Measurements from ENCODE around the gene CLMP.
"Not testable (repeated sequence)": the region's sequence is repeated elsewhere in the genome, so short reads cannot be mapped to it uniquely, and the experiment has no call there.

Gene CLMP

DNA sequence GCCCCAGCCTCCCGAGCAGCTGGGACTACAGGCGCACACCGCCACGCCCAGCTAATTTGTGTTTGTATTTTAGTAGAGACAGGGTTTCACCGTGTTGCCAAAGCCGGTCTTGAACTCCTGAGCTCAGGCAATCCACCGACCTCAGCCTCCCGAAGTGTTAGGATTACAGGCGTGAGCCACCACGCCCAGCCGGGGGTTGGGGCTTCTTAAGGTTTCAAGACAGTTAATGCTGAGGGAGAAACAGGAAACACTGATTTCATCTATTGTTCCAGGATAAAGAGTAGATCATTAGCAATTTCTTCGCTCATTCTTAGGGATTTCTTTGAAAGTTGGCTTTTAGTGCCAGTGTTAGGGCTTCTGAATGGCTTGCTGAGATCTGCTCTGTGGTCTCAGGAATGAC lies 21.2 kb upstream of the CLMP start:
- DNase-seq, result no peak

DNA sequence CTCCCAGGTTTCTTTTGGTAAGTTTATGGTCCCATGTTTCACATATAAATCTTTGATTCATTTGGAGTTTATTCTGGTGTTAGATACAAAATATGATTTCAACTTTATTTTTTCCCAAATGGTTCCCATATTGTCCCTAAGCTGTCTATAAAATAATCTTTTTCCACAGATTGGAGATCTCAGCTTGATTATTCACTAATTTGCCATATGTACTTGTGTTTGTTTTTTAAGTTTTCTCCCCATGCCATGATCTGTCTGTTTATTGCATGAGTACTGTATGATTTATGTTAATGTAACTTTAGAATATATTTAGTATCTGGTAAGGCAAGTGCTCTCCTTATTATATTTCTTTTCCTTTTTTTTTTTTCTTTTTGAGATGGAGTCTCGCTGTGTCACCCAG lies 19.9 kb upstream of the CLMP start:
- DNase-seq, result no peak

DNA sequence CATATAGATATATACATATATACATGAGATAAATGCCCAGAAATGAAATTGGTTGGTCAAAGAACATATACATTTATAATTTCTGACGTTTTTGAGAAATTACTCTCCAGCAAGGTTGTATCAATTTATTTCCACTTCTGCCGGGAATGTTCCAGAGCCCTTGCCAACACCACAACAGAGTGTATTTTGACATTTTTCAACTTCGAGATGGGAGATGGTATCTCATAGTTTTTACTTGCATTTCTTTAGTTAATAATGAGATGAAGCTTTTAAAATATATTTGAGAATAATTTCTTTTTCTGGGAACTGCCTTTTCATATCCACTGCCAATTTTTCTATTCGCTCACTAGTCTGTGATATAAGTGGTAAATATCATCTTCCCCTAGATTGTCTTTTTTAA lies 19.3 kb upstream of the CLMP start:
- no peak for DNase-seq

DNA sequence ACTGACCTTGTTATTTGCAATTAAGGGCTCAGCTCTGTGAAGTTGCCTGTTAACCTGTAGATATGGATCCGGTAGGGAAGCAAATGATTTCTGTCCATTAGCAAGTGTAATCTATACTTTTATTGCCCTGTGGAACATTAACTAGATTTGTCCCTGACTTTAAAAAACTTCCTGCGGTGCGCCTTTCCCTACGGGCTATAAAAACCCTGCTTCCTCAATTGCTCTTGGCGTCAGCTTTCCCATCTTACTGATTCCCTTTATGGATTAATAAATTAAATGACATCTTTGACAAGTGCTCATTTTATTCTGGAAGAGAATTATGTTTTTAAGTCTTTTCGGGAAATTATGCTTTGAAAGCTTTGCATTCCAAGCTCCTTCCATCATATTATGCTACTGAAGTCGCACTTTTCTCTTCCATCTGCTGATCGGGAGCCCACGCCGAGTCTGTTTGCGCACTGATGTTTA lies 18.3 kb upstream of the CLMP start:
- no peak for DNase-seq

DNA sequence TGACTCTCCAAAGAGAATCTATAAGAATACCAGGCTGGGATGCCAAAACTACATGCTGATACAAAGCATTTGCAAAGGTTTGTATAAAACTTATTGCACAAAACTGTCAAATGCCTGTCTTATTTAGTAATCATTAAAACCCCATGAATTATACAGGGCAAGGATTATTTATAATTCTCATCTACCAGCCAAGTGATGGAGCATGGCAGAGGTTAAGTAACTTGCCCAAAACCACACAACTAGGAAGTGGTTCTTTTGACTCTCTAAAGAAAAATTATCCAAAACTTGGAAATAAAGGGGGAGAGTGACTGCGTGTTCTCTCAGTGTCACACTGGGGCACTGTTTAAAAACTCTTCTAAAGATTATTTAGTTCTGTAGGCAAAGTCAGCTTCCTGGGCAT lies 17.4 kb upstream of the CLMP start:
- DNase-seq, result no peak

DNA sequence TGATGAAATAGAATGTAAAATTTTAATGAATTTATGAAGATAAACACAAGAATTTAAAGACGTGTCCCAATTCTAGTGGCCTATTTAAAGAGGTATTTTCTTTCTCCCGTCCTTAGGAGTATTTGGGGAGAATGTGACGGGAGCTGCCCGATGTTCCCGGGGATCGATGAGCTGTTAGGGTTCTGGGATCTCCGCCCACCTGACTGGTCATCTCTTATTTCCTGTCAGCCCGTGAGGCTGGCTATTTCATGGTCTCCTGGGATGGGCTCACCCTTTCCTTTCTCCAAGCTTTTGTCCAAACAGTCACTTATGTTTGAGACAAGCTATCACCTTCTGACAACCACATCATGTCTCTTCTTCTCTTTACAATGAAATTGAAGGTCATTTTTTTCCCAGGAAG lies 16.9 kb upstream of the CLMP start:
- no peak for DNase-seq

DNA sequence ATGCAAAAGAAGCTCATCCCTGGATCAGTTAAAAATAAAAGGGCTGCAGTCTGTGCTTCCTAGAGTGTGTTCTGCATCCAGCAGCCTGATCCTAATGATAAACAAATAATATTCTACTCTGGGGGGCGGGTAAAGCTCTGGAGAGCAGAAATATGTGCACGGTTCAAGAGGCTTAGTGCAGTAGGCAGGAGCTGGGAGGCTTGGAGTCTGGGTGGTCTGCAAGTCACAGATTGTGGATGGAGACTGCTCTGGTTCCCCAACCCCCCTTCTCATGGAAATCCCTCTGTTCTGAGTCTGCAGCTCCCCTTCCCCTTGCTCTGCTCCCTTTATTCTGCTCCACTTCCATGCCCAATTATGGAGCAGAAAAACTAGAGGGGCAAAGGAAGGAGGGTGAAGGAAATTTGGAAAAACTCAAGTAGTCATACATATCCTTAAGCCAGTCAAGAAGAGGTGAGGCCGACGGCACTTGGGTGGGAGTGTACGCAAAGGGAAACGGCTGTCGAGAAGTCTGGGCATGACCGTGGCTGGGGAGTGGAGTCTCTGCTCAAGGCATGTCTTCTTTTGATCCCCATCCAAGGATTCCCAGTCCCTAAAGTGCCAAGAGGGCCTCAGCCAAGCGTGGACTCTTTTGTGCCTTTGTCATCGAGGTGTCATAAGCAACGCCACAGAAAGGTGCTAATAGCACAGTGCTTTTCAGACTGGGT lies 16.3 kb upstream of the CLMP start:
- DNase-seq, result no peak

DNA sequence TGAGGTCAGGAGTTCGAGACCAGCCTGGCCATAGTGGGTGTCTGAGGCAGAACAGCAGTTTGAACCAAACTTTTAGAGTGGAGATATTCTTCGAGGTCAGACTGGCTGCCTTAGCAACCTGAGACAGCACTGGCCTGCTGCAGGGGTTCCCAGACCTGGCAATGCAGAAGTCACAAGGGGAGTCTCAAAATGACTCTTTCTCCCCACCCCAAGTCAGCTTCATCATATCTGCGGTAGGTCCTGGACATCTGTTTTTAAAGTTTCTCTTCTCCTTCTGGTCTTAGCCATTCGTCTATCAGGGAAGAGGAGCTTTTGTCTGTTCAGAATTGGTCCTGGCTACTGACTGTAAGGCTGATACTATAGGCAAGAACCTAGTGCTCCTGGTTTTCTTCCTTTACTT lies 14.5 kb upstream of the CLMP start:
- DNase-seq, result no peak

DNA sequence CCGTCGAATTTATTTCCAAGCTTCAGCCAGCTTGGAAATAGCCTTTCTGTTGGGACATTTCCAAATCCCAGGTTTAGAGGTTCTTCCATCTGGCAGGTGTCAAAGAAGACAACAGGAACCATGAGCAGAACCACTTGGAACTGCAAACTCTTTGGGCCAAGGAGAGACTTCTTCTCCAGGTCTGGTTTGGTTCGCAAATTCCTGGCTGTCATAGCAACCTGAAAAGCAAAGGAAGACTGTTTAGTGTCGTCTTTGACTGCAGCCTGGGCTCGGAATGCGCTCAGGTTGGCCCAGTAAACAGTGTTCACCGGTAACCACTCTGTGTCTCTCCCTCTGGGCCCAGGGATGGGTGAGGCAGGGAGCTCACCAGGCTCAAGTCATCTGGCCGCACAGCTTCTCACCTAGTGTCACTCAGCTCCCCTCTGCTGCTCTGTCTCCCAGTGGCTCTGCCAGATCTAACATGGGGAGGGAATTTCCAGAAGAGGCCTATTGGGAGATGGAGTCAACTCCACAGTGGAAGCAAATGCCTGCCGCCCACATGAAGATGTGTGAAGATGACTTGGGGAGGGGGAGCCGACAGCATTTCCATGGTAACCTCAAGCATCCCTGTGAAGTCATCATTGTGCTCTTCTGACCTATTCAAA lies 11.9 kb upstream of the CLMP start:
- no peak for DNase-seq

DNA sequence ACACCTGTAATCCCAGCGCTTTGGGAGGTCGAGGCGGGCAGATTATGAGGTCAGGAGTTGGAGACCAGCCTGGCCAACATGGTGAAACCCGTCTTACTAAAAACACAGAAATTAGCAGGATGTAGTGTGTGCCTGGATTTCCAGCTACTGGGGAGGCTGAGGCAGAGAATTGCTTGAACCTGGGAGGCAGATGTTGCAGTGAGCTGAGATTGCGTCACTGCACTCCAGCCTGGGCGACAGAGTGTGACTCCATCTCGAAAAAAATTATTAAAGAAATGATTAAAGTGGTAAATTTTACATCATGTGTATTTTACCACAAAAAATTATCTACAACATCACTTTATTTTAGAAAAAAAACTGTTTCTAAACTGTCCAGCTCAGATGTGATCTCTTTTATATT lies 11.0 kb upstream of the CLMP start:
- not testable (repeated sequence) for DNase-seq

DNA sequence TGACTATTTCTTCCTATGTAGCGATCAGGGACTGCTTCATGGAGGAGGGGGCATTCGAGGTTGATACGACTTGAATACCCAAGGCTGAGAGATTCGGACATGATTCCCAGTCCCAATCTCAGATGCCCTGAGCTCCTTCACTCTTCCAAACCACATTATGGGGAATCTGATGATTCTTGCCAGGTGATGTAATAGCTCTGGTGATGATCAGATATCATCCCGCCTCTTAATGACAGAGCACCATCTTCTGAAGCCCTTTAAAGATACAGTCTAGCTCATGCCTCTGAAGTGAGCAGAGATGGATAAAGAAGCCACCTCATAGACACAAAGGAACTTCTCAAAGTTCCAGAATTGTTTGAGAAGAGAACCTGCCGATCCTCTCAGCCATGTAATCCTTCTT lies 8.9 kb upstream of the CLMP start:
- no peak for DNase-seq

DNA sequence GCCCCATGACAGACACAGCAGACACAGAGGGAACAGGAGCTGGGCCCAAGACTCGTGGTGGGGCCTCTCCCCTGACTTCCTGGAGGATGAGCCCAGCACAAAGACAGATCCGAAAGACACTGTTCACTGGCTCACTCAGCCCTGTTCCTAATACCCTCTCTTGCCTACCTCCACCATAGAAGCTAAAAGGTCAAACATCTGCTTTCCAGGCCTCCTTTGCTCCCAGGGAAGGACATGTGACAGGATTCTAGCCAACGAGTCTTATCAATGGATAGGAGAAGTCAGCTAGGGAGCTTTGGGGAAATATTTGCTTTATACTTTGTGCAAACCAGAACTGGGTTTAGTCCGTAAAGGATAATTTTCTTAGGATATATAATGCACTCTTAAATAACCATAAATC lies 8.4 kb upstream of the CLMP start:
- no peak for DNase-seq

DNA sequence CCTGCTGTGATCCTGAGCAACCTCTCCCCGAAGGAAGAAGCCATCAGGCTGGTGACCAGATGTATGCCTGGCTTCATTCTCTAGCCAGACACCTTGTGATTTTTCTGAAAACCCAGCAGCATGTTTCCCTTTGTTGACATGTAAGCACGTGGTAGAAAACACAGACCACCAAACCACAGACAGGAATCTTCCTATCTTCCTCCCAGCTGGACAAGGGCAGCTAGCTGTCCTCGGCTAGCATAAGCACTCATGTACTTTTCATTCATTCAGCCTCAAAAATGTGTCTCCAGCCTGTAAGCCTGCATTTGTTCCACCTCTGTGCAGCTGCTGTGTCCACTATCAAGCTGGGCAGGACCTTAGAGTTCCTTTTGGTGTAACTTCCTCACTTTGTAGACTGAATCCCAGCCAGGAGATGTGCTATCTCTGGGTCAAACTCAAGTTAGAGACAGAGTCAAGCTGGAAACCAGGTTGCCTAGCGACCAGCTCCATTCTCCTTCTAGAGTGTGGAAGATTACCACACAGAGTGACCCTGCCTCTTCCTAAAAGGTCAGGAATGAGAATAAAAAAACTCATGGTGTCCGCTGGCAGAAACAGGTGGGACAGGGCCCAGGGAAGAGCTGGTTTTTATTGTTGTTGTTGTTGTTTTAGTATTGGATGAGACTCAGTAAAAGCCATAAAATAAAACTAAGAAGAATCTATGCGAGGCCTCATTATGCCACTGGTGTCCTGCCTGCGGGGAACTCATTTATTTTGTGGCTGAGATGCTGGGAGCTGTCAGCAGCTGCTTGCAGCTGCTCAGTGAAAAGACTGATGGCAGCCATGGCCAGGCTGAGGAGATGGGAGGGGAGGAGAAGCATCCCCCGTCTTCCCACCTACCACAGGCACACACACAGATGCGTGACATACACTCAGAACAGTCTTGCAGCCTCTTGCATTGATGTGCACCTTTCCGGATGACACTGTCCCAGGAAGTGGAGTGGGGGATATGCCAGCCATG lies 7.4 kb upstream of the CLMP start:
- DNase-seq, result peak; percentile 9

DNA sequence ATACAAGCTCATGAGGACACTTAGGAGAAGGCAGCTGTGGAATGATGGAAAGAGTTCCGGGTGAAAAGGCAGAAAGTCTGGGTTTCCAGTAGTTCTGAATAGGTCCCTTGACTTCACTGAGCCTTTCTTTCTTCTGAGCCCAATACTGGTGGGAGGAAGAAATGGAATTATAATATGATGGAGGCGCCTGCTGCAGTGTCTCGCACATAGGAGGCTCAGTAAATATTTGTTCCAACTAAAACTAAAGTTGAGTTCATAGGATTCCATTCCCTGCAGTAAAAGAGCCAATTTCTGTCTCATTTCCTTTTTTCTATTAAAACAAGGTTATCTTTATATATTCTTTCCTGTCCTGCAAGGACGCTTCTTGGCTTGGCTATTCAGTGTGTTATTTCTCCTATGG lies 5.2 kb upstream of the CLMP start:
- no peak for DNase-seq

DNA sequence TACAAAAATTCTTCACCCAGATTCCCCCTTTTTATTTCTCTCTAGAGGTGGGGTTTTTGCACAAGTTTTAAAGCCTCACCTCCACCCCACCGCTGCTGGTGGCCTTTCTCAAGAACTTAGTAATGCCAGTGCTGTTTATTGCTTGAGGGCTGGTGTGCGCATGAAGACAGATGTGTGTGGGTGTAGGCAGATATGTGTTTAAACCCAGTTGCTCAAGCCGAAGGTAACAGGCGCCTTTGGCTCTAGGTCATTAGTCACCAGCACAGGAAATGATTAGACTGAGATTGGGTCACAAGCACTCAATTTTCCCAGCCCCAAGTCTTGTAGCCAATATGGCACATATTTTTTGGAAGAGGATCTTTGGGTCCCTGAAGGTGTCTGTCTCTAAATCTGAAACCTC lies 2.7 kb upstream of the CLMP start:
- DNase-seq, result no peak

DNA sequence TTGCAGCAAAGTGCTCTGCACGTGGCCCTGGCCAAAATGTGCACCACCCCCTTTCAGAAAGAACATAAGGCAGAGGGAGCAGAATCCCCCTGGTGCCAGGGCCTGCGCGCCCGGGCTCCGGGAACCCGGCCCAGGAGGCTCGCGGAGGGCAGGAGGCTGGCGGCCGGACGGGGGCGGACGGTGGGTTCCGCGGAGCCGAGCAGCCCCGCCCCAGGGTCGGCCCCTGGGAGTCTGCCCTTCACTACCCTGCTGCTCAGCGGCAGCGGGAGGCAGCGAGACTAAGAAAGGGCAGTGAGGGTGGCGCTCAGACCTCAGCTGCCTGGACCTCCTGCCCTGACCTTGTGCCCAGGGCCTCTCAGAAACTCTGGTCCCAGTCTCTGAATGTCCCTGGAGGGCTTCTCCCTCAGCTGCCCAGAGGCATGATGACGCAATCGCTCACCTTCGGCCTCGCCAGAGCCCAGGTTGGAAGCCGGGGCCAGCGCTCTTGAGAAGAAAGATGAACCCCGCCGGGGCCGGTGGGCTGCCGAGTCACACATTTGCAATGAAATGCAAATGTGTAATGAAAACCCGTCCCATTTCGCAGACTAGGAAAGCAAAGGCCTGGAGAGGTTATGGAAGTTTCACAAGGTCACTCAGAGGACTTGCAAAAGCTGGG lies 1.1 kb upstream of the CLMP start:
- DNase-seq, result no peak

DNA sequence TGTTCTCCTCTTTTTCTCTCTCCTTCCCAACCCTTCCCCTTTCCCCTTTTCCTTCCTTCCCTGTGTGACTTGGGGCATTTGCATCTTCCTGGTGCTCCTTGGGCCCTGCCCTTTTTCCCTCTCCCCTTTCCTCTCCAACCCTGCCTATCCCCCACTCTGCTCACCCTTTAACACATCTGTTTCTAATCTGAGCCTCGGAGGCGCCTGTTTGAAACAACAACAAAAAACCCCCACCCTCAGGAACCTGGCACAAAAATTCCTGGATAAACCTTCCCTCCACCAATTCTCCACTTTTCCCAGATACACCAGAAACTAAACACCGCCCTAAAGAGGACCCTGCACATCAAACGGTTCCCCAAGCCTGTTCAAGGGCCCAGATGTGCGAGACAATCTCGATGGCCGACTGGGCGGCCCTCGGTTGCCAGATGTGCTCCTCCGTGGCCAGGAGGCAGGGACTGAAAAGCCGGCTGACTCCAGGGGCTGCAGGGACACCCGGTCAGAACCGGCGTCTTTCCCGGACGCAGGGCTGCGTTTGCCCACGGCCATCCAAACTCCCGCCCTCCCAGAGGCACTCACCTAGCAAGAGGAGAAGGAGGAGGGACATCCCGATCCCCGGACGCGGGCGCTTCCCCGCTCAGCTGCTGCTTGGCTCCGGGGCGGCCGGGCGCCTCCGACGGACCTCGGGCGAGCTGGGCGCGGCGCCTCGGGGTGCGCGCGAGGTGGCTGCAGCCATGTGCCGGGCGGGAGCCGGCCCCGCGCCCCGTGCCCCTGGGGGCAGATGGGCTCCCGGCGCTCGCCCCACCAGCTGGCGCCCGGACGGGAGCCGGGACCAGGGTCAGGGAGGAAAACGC lies 486 bp downstream of the CLMP start:
- peak; percentile 73 for DNase-seq

DNA sequence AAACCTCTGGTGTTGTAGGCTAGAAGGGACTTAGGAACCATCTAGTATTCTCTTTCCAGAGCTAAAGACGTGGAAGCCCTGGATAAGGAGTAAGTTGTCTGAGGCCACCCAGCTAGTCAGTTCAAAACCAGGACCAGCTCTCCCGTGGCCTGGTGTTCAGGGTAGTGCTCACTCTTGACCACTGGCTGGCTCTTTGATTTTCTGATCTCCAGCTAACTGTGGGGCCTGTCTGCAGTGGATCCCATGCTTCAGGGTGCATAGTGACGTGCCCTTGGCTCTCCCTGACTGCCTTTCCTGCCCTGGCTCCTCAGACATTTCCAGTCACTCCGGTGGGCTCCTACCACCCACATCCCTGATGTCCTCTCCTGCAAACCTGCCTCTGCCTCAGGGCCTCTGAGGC lies 1.3 kb downstream of the CLMP start:
- DNase-seq, result no peak

DNA sequence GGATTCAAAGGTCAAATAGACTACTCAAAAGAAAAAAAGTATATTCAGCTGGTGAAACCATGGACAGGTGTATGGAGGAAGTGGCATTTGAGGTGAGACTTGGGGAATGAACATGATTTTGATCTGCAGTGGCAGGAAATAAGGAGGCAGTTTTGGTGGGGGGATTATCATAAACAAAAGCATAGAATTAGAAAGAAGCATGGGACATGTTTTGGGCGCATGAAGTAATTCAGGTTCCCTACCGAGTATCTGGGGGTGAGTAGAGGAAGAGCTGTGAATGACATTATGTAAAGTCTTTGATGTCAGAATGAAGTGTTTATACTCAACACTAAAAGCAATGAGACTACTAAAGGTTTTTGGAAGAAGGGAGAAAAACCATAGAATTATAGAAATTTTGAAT lies 3.1 kb downstream of the CLMP start:
- DNase-seq, result no peak

DNA sequence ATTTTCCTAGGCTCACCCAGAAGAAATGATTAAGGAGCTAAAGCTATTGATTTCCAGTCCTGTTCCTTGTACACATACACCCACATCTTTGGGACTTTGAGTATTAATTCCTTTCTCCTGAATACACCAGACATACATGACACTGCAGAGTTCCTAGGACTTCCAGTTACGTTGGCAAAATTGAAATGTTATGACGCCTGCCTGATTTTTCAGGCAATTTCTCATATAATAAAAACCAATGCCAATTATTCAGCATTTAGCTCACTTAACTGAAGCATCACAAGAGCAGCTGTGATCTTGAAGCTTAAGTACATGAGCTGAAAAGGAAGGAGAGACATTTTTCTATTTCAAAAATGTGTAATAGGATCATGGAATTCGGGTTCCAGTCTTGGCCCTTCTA lies 4.5 kb downstream of the CLMP start:
- no peak for DNase-seq

DNA sequence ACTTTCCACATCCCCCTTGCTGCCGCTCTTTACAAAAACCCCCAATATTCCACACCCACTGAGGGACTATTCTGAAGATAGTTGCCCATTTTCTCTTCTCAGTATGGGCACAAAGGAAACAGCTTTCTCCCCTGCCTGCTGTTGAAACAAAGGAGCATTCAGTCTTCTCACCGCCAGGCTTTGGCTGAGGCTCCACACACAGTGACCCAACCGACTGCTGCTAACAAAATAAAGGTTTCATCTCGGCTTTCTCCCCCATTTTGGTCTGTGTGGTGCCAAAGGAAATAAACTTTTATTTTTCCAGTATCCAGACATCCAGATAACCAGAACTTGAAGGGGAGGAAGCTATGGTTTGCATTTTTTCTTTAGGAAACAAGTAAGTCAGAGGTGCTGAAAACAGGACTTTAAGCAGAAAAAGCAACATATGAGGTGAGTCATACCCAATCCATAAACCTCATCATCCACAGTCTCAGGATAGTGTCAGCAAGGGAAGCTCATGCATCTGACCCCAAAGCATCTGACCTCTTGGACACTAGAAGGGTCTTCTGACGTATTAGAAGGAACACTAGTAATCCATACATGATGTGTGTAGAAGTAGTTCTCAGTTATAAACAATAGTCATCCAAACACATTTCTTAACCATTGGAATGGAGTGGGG lies 6.4 kb downstream of the CLMP start:
- no peak for DNase-seq
